ENCODE results near the gene ELOVL5.

Gene ELOVL5

GRCh38 chr6:53301801-53302537 lies 46.8 kb downstream of the ELOVL5 start:
- Histone ChIP-seq H3K4me1 (ENCODE audit: control insufficient read depth in 1 of 2, insufficient read depth in 1 of 2, low read depth in 1 of 2, low read length in 1 of 2) (peaks cover 46 to 68% of the 10 kb centered on the region in 2 experiments), H3K9me3 (no peaks in the 10 kb centered on the region), H3K36me3 (no peaks in the 10 kb centered on the region), H3K27ac (no peak overlapping the region), H3K4me3 (ENCODE audit: low read depth in 1 of 2, low read length in 1 of 2) (no peak overlapping the region), H3K27me3 (no peaks in the 10 kb centered on the region)
- TF ChIP-seq CTCF (IDR thresholded peaks at IDR 0.05): no peak

GRCh38 chr6:53300656-53301551 lies 47.8 kb downstream of the ELOVL5 start:
- peak overlapping the region; percentile 63 for H3K27ac ChIP-seq
- no peak for TF ChIP-seq CTCF (IDR thresholded peaks at IDR 0.05)
- peaks cover 53 to 72% of the 10 kb centered on the region in 2 experiments for H3K4me1 ChIP-seq (ENCODE audit: control insufficient read depth in 1 of 2, insufficient read depth in 1 of 2, low read depth in 1 of 2, low read length in 1 of 2)
- H3K9me3 ChIP-seq: no peaks in the 10 kb centered on the region
- H3K4me3 ChIP-seq (ENCODE audit: low read depth in 1 of 2, low read length in 1 of 2): no peak overlapping the region
- H3K36me3 ChIP-seq: no peaks in the 10 kb centered on the region
- no peaks in the 10 kb centered on the region for H3K27me3 ChIP-seq

GRCh38 chr6:53299331-53300005 lies 49.3 kb downstream of the ELOVL5 start:
- no peak overlapping the region for H3K4me3 ChIP-seq (ENCODE audit: low read depth in 1 of 2, low read length in 1 of 2)
- H3K36me3 ChIP-seq: peaks cover 2% of the 10 kb centered on the region
- no peaks in the 10 kb centered on the region for H3K9me3 ChIP-seq
- peak overlapping the region; percentile 63 for H3K27ac ChIP-seq
- peaks cover 67 to 86% of the 10 kb centered on the region in 2 experiments for H3K4me1 ChIP-seq (ENCODE audit: control insufficient read depth in 1 of 2, insufficient read depth in 1 of 2, low read depth in 1 of 2, low read length in 1 of 2)
- H3K27me3 ChIP-seq: no peaks in the 10 kb centered on the region
- TF ChIP-seq CTCF (IDR thresholded peaks at IDR 0.05): no peak

- peaks cover 14% of the 10 kb centered on the region for H3K36me3 ChIP-seq
- no peak overlapping the region for H3K4me3 ChIP-seq (ENCODE audit: low read depth in 1 of 2, low read length in 1 of 2)
- no peaks in the 10 kb centered on the region for H3K27me3 ChIP-seq
- TF ChIP-seq CTCF (IDR thresholded peaks at IDR 0.05): no peak
- no peaks in the 10 kb centered on the region for H3K9me3 ChIP-seq
- H3K27ac ChIP-seq: peak overlapping the region; percentile 63
- peaks cover 58 to 72% of the 10 kb centered on the region in 2 experiments for H3K4me1 ChIP-seq (ENCODE audit: control insufficient read depth in 1 of 2, insufficient read depth in 1 of 2, low read depth in 1 of 2, low read length in 1 of 2)
Observed at GRCh38 chr6:53297004-53297403, 51.7 kb downstream of the ELOVL5 start.

- peaks cover 28% of the 10 kb centered on the region for H3K36me3 ChIP-seq
- H3K9me3 ChIP-seq: no peaks in the 10 kb centered on the region
- TF ChIP-seq CTCF (IDR thresholded peaks at IDR 0.05): no peak
- H3K27ac ChIP-seq: peak overlapping the region; percentile 63
- H3K27me3 ChIP-seq: no peaks in the 10 kb centered on the region
- peaks cover 43 to 66% of the 10 kb centered on the region in 2 experiments for H3K4me1 ChIP-seq (ENCODE audit: control insufficient read depth in 1 of 2, insufficient read depth in 1 of 2, low read depth in 1 of 2, low read length in 1 of 2)
- H3K4me3 ChIP-seq (ENCODE audit: low read depth in 1 of 2, low read length in 1 of 2): no peak overlapping the region
Observed at GRCh38 chr6:53295176-53295575, 53.6 kb downstream of the ELOVL5 start.
